Measurements from ENCODE around the gene INPP5A. TPM values are rescaled to one million over a fixed set of nuclear protein-coding genes. Genes with fewer than 3 reads are reported as not detected.

The INPP5A gene
- total RNA-seq, 1 donor from 2014 or later: 35.4 TPM

DNA sequence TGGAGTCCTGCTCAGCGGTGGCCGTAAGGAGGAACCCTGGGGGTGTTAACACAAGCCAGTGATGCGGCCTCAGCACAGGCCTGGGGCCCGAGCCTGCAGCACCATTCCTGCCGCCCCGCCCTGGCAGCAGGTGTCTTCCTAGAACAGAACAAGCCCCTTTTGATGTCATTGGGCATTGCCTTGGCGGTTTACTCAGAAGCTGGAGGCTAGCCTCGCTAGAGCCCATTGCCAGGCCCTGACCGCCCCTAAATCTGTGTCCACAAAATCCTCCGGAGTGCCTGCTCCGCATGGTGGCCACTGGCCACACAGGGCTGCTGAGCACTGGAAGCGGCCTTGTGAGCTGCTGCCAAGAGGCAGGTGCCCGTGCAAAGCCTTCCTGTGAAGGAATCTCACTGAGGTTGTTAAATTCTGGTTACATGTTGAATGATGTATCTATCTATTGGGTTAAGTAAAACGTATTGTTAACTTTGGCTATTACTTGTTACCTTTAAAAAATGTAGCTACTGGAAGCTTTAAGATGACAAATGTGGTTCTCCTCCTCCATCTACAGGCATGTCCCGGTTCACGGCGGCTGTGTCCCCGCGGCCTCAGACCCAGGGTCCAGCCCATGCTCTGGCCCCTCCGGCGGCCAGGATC, 1.2 kb upstream of the INPP5A start:
- peaks cover 52% of the 10 kb centered on the region for H3K4me1 Mint-ChIP-seq
- peak overlapping the region; percentile 86 for H3K4me3 Mint-ChIP-seq
- H3K27me3 Mint-ChIP-seq (ENCODE audit: low read depth): no peaks in the 10 kb centered on the region
- peaks cover 16% of the 10 kb centered on the region for H3K36me3 Mint-ChIP-seq (ENCODE audit: low read depth)
- no peak overlapping the region for H3K27ac Mint-ChIP-seq (ENCODE audit: unreplicated experiment)
- DNase-seq (ENCODE audit: low read depth, low spot score): no peak
- H3K9me3 Mint-ChIP-seq: peaks cover 6% of the 10 kb centered on the region
- TF ChIP-seq, protein P1, sequence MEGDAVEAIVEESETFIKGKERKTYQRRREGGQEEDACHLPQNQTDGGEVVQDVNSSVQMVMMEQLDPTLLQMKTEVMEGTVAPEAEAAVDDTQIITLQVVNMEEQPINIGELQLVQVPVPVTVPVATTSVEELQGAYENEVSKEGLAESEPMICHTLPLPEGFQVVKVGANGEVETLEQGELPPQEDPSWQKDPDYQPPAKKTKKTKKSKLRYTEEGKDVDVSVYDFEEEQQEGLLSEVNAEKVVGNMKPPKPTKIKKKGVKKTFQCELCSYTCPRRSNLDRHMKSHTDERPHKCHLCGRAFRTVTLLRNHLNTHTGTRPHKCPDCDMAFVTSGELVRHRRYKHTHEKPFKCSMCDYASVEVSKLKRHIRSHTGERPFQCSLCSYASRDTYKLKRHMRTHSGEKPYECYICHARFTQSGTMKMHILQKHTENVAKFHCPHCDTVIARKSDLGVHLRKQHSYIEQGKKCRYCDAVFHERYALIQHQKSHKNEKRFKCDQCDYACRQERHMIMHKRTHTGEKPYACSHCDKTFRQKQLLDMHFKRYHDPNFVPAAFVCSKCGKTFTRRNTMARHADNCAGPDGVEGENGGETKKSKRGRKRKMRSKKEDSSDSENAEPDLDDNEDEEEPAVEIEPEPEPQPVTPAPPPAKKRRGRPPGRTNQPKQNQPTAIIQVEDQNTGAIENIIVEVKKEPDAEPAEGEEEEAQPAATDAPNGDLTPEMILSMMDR (conservative IDR thresholded peaks at IDR 0.05): no peak

DNA sequence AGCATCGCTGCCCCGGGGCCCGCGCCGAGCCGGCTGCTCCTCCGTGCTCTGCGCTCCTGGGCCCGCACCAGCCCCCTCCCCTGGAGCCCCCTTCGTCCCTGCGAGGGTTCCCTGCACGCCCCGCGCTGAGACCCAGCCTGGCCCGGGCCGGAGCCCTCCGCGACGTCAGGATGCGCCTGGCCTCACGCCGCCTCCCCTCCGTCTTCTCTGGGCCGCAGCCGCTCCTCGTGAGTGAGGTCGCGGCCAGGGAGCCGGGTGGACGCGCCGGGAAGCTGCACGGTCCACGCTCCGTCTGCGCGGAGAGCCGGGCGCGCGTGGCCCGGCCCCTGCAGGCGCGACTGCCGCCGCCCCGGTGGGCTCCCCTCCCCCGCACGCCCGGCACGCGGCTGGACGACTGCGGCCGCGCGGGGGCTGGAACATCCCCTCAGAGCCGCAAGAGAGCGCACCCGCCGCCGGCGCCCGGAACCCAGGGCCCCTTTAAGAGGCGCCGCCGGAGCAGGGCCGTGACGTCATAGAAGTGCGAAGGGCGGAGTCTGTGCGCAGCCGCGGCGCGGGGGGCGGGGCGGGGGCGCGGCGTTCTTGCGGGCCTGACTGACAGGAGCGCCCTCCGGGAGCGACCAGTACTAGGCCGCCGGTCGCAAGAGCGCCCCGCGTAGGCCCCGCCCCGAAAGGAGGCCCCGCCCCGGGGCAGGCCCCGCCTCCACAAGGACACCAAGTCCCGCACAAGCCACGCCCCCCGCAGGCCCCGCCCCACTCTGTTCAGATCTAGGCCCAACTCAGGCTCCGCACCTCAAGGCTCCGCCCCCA, 507 bp upstream of the INPP5A start:
- peaks cover 10% of the 10 kb centered on the region for H3K36me3 Mint-ChIP-seq (ENCODE audit: low read depth)
- H3K27me3 Mint-ChIP-seq (ENCODE audit: low read depth): no peaks in the 10 kb centered on the region
- H3K4me3 Mint-ChIP-seq: peak overlapping the region; percentile 86
- H3K4me1 Mint-ChIP-seq: peaks cover 56% of the 10 kb centered on the region
- TF ChIP-seq, protein P1 (conservative IDR thresholded peaks at IDR 0.05): peak; percentile 39
- H3K9me3 Mint-ChIP-seq: peaks cover 2% of the 10 kb centered on the region
- DNase-seq (ENCODE audit: low read depth, low spot score): peak; percentile 100
- H3K27ac Mint-ChIP-seq (ENCODE audit: unreplicated experiment): no peak overlapping the region

DNA sequence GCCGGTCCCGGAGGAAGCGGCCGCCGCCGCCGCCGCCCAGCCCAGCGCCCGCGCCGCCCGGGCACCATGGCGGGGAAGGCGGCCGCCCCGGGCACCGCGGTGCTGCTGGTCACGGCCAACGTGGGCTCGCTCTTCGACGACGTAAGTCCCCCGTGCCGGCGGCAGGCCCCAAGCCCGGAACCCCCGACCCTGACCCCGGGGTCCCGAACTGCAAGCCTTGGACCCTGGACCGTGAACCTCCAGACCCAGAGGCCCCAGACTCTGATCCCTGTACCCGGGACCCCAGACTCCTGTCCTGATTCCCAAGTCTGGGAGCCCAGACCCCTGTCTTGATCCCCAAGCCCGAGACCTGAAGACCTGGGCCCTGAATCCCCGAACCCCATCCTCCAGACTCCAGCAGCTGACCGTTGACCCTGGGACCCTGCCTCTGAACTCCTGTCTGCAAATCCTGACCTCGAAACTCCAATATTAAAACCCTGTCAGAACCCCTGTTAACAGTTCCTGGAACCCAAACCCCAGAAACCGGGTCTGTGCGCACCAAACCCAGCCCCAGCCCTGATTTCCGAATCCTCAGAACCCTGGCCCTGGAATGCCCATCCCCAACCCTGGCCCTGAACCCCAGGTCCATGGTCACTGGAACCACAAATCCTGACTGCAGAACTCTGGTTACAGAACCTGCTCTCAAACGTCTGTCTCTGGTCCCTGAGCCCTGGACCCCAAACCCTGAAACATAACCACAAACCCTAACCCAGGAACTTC, 623 bp downstream of the INPP5A start:
- Mint-ChIP-seq H3K36me3 (ENCODE audit: low read depth) (peaks cover 2% of the 10 kb centered on the region), H3K27ac (ENCODE audit: unreplicated experiment) (peak overlapping the region; percentile 91), H3K4me1 (peaks cover 61% of the 10 kb centered on the region), H3K9me3 (no peaks in the 10 kb centered on the region), H3K4me3 (peak overlapping the region; percentile 93), H3K27me3 (ENCODE audit: low read depth) (no peaks in the 10 kb centered on the region)
- DNase-seq (ENCODE audit: low read depth, low spot score): no peak
- TF ChIP-seq, protein P1 (conservative IDR thresholded peaks at IDR 0.05): no peak

DNA sequence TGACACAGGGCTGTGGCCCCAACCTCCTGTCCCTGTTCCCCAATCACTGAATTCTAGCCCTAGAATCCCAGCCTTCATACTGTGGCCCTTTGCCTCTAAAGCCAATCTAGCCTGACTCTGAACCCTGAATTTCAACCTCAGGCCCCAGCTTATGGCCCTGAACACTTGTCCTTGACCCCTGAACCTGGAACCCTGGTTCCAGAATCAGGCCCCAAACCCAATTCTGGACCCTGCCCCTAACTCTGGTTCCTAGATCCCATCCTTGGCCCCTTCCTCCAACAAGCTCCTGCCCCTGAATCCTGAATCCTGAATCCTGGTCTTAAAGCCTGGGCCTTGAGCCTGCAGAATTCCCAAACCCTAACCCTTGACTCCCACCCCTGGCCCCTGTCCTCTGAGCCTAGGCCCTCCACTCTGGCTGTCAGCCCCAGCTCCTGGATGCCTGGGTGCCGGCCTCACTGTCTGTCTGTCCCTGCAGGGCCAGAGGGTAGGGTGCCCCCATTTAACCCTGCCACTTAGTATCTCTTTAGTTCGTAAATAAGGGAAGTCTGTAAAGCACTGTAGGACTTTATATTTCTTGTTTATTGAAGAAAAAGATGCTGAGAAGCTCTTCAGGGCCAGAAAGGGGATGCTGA, 1.3 kb downstream of the INPP5A start:
- H3K9me3 Mint-ChIP-seq: no peaks in the 10 kb centered on the region
- H3K4me3 Mint-ChIP-seq: peak overlapping the region; percentile 93
- peaks cover 64% of the 10 kb centered on the region for H3K4me1 Mint-ChIP-seq
- no peaks in the 10 kb centered on the region for H3K27me3 Mint-ChIP-seq (ENCODE audit: low read depth)
- TF ChIP-seq, protein P1 (conservative IDR thresholded peaks at IDR 0.05): no peak
- H3K36me3 Mint-ChIP-seq (ENCODE audit: low read depth): peaks cover 2% of the 10 kb centered on the region
- DNase-seq (ENCODE audit: low read depth, low spot score): no peak
- H3K27ac Mint-ChIP-seq (ENCODE audit: unreplicated experiment): peak overlapping the region; percentile 91

DNA sequence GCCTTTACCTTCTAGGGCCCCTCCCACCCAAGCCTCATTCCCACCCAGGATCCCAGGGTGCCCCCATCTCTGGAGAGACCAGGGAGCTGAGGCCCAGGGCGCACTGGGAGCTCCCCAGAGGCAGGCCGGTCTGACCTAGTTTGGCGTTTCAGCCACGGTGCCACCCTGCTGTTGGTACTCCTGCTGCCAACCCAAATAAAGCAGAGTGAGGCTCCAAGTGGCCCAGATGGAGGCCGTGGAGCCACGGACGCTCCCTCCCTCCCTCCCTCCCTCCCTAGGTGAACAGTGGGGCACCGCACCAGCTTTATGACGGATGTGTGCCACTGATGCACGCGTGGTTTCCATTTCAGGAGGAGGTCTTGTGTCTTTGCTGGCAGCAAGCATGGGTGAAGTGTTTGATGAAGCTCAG, 1.8 kb downstream of the INPP5A start:
- Mint-ChIP-seq H3K27ac (ENCODE audit: unreplicated experiment) (no peak overlapping the region), H3K4me1 (peaks cover 63% of the 10 kb centered on the region), H3K9me3 (no peaks in the 10 kb centered on the region), H3K36me3 (ENCODE audit: low read depth) (peaks cover 2% of the 10 kb centered on the region), H3K27me3 (ENCODE audit: low read depth) (no peaks in the 10 kb centered on the region), H3K4me3 (peak overlapping the region; percentile 93)
- TF ChIP-seq, protein P1 (conservative IDR thresholded peaks at IDR 0.05): no peak
- no peak for DNase-seq (ENCODE audit: low read depth, low spot score)
